HG02678 (cell line): Measurements from ENCODE around the gene NOP14.
"Not testable (repeated sequence)": the region's sequence is repeated elsewhere in the genome, so short reads cannot be mapped to it uniquely, and the experiment has no call there.

ENCODE experiments used
- ATAC-seq: cut with Tn5 transposase; IDR thresholded peaks from one replicate; pipeline ENCODE4 v1.9.1; 2021; ENCODE audit warnings: mild to moderate bottlenecking, moderate library complexity; ENCODE audit not compliant: unreplicated experiment

The NOP14 gene

GRCh38 chr4:2943364-2944090, 19.7 kb downstream of the NOP14 start:
- ATAC-seq = no peak

DNA sequence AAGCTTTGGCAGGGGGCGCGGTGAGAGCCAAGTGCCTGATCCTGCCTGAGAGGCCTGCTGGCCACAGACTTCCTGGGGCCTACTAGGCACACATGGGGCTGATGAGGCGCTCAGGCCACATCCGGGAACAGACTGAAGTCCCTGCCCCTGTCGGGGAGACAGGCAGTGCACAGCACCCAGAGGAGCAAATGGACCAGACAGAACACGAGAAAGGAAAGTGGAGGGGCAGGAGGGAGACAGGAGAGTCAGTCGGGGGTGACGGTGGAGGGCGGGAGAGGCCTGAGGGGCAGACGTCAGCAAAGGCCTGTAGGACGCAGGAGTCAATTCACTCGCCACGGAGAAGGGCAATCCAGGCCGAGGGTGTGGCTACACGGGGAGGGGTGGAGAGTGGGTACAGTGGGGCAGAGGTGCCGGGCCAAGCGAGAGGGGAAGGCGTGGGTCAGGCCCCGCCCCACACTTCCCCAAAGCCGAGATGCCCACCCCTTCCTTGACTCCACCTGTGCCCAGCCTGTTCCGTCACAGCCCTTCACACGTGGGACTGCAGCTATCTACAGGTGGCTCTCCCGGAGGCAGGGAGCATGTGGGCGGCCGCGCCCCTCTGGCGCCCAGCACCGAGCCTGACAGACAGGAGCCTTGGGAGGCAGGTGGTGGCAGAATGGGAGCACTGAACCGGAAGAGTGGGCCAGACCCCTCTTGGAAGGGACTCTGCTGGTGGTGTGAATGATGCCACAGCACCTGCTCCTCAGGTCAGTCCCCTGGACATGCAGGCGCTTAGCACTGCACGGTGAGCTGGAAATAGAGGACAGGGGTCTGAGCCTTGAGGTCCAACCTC, 20.5 kb downstream of the NOP14 start:
- ATAC-seq = no peak

GRCh38 chr4:2942037-2942531, 21.1 kb downstream of the NOP14 start:
- ATAC-seq = no peak

DNA sequence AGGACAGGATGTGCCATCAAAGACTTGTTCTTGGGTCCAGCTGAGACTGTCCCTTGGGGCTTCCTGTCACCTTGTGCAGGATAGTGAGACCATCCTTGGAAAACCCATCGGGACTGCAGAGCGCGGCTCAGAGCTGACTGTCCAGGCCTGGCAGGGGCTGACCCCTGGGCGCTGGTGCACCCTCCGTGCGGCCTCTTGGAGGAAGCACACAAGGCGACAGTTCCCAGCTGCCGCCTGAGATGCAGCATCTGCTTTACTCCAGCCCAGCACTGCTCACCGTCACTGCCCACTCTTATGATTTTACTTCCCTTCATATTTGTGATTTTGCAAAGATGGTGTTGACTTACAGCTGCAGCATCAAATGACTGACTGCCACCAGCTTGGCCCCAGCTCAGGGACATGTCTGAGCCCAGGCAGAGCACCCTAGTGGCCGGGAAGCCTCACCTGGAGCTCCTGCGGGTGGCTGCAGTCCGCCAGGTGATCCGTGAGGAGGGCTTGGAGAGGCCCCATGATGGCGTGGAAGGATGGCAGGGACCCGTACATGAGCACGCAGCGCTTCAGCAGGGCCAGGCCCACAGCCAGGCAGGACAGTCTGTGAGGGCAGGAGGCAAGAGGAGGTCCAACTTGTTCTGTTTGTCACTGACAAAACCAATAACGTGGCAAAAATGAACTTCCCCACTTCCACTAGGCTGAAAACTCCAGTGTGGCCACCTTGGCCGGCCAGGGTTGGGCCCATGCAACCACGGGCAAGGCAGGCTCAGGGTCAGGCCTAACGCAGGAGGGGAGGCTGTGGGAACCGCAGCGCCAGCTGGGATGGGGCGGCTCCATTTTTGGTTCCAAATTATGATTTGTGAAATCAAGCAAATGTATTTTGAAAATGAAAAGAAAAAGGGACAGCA, 21.8 kb downstream of the NOP14 start:
- no peak for ATAC-seq

- ATAC-seq = no peak
These were observed 22.7 kb downstream of the NOP14 start for GRCh38 chr4:2940267-2941137.

DNA sequence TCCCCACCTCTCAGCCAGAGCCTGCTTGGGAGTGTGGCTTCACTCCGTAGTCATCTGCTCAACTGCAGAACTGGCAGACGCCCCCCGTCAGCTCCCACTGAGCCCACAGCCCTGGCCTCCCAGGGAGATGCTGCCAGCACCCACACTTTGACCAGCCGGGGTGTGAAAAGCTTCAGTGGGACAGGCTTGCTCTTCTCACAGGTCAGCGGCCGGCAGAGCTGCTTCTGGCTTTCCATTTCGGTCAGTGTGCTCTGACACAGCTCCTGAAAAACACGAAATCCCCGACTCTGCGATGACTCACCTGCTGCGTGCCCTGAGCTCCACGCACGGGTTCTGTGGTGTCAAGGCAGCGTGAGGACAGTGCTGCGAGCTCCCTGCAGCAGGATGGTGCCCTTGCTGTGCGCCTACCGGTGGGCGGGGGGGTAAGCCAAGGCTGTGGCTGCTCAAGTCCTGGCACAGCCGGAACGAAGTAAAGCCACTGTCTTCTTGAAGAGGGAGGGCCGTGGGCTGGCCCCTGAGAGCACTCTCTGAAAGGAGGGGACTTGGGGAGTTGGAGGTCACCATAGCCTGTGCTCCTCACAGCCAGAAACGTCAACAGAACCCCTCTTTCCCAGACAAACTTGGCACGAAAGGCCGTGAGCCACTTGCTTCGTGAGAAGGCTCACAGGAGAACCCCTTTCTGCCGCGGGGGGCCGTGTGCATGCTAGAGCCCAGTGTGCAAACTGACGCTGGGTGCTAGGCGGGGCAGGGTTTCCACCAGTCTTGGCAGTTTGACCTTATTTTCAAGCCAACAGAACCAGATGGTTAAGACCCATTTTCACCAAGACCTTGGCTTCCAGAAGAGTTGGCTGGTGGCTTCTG, 23.6 kb downstream of the NOP14 start:
- no peak for ATAC-seq

DNA sequence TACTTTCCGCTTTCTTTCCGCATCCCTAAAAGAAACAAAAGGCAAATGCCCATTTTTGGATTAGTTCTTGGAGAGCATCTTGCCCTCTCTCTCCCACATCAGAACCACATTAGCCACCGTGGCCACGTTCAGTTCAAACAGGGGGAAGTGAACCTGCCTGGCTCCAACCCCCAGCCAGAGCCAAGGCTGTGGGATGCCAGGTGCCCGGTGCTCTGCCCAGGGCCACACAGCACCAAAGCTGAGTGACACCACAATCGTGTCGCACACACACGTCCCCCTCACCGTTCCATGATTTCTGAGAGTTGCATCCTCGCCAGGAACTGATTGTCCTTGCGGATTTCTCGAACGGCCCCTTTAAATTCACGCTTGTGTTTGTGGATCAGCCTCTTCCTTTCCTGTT, 24.3 kb downstream of the NOP14 start:
- ATAC-seq = no peak

DNA sequence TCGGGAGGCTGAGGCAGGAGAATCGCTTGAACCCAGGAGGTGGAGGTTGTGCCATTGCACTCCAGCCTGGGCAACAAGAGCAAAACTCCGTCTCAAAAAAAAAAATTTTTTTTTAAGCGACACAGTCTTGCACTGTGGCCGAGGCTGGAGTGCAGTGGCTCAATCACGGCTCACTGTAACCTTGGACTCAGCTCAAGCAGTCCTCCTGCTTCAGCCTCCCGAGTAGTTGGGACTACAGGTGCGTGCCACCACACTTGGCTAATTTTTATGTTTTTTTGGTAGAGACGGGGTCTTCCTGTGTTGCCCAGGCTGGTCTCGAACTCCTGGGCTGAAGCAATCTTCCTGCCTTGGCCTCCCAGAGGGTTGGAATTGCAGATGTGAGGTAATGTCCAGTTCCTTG, 24.8 kb downstream of the NOP14 start:
- ATAC-seq = not testable (repeated sequence)

DNA sequence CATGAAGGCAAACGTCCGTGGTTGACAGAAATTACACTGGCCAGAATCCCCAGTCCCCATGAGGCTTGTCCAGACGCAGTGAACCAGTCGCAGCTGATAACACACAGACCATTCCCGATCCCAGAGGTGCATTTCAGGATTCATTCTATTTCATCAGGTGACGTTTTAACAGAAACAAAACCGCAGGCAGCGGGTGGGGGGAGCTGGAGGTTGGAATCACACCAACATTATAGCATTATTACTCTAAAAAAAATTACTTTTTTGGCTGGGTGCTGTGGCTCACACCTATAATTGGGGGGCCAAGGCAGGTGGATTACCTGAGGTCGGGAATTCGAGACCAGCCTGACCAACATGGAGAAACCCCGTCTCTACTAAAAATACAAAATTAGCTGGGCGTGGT, 25.2 kb downstream of the NOP14 start:
- no peak for ATAC-seq

- no peak for ATAC-seq
These were observed 25.9 kb downstream of the NOP14 start for GRCh38 chr4:2937146-2937857.

DNA sequence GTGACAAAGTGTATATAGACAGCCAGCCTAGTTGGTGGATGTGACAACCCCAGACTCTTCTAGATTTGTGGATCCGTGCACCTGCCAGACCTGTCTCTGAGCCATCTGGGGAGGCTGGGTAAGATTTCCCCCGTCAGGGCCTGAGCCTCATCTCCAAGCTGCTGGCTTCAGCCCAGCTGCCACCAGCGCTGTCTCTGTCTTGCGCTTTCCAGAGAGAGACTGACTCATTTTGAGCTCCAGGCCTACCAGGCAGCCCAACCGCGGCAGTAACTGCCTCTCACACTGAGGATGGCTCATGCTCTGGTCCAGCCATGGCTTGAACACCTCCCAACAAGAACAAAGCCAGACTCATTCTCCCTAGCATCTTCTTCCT, 26.4 kb downstream of the NOP14 start:
- ATAC-seq = no peak

- no peak for ATAC-seq
These were observed 27.2 kb downstream of the NOP14 start for GRCh38 chr4:2935762-2936743.

- ATAC-seq = peak; percentile 54
These were observed 28.1 kb downstream of the NOP14 start for GRCh38 chr4:2934813-2935761.

DNA sequence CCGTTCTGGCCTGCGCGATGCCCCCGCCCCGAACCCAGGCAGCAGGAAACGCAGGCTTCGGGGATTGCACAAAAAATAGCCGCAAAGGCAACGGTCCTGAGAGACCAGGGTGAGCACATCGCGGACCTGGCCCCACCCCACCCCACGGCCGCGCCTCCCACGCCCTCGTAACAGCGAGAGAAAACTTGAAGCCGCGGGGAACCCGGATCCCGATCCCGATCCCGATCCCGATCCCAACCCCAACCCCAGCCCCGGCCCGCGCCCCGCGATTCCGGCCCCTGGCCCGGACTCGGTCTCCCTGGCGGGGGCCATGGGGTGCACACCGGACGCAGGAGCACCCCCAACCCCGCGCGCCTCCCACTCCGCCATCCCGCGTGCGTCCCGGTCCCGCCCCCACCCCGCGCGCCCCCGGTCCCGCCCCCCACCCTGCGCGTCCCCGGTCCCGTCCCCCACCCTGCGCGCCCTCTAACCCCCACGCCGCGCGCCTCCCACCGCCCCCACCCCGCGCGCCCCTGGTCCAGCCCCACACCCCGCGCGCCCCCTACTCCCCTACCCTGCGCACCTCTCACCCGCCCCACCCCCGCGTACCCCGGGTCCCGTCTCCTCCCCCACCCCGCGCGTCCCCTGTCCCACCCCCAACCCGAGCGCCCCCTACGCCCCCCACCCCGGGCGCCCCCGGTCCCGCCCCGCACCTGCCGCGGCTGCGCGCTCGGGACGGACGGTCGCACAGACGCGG, 29.0 kb downstream of the NOP14 start:
- no peak for ATAC-seq

DNA sequence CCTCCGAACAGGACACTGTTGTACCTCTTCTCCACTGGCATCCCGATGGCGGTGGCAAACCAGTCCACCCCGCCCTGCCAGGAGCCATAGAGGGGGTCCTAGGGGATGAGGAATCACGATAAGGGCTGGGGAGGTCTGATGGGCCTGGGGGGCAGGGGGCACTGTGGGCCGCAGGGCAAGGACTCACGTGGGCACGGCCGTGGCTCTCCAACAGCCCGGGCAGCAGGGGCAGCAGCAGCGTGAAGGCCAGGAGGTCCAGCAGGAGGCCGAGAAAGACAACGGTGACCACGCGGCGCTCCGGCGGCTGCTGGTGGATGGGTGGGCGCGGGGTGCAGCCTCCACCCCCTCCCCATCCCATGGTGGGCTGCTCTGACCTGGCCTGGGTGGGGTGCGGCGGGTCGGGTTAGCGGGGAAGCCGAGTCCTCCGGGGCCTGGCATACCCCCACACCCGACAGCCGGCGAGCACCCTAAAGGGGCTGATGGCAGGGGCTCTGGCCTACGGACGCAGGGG, 29.6 kb downstream of the NOP14 start:
- ATAC-seq = no peak
